Natural killer cell (primary cell): ENCODE measurements around the gene TRNP1. TPM values are rescaled to one million over a fixed set of nuclear protein-coding genes. Genes with fewer than 3 reads are reported as not detected.

Experiments
- ATAC-seq, 3 donors: fragments of 150-1000 bp in 2 of 3; fragments of 200-7000 bp in 1 of 3; cut with Tn5 transposase; 1 replicate in 1 of 3; 2 replicates in 2 of 3; pipeline ENCODE4 v1.10.0; 2021; ENCODE audit warnings: mild to moderate bottlenecking in 2 of 3, moderate library complexity in 2 of 3
- DNase-seq, 2 donors: peaks; one replicate each; pipeline versions ENCODE4 v3.0.0 to v3.0.0-alpha.2; 2013 to 2021; ENCODE audit warnings: mixed read lengths in 1 of 2
- H3K27ac ChIP-seq: one replicate; pipeline ENCODE4 v1.5.1; 2013; ENCODE audit warnings: mild to moderate bottlenecking, low read length
- H3K27me3 ChIP-seq: one replicate; pipeline ENCODE4 v1.6.1; 2013; ENCODE audit warnings: low read length; ENCODE audit not compliant: control insufficient read depth, insufficient read depth
- H3K36me3 ChIP-seq: one replicate; pipeline ENCODE4 v1.6.1; 2013; ENCODE audit warnings: low read length; ENCODE audit not compliant: control insufficient read depth, insufficient read depth
- H3K4me1 ChIP-seq: one replicate; pipeline ENCODE4 v1.6.1; 2013; ENCODE audit warnings: low read length; ENCODE audit not compliant: control insufficient read depth, insufficient read depth
- H3K4me3 ChIP-seq: one replicate; pipeline ENCODE4 v1.5.1; 2013; ENCODE audit warnings: low read length
- H3K9me3 ChIP-seq: one replicate; pipeline ENCODE4 v1.6.1; 2013; ENCODE audit warnings: low read length; ENCODE audit not compliant: control insufficient read depth, insufficient read depth
- H3K27ac Mint-ChIP-seq, 2 donors: one replicate each; pipeline ENCODE4 v1.8.0; 2022; ENCODE audit warnings: mild to moderate bottlenecking in 2 of 2, mixed read lengths in 2 of 2, moderate library complexity in 1 of 2
- H3K27me3 Mint-ChIP-seq, 2 donors: one replicate each; pipeline ENCODE4 v1.8.0; 2022; ENCODE audit warnings: low read depth in 2 of 2, mixed read lengths in 2 of 2
- H3K36me3 Mint-ChIP-seq: one replicate; pipeline ENCODE4 v1.8.0; 2022; ENCODE audit warnings: mixed read lengths
- H3K4me1 Mint-ChIP-seq, 2 donors: one replicate each; pipeline ENCODE4 v1.8.0; 2022; ENCODE audit warnings: mixed read lengths in 2 of 2
- H3K4me3 Mint-ChIP-seq: one replicate; pipeline ENCODE4 v1.8.0; 2022; ENCODE audit warnings: mild to moderate bottlenecking, moderate library complexity, mixed read lengths
- H3K9me3 Mint-ChIP-seq, 2 donors: one replicate each; pipeline ENCODE4 v1.8.0; 2022; ENCODE audit warnings: mixed read lengths in 2 of 2
- WGBS: methylation state at CpG from one replicate; pipeline ENCODE4 v1.1.7; 2013; ENCODE audit warnings: missing lambda C conversion rate; ENCODE audit not compliant: insufficient coverage; 5-methylcytosine and 5-hydroxymethylcytosine counted together
- intact Hi-C: fragments of 100-400 bp; cut with micrococcal nuclease; formaldehyde crosslinking; loops from one replicate; pipeline ENCODE4 v1.14.2; 2022
- total RNA-seq, 4 donors: library from RNA; stranded (reverse); fragments of 120-200 nt in 1 of 4; gene quantifications; one replicate each; pipeline versions ENCODE4 v1.2.3 to v1.2.4, GENCODE V29; 2013 to 2022
- TF ChIP-seq, protein P1 (sequence below): fragments of 200-600 bp; IDR thresholded peaks from one replicate; pipeline ENCODE4 v1.8.0; 2022; ENCODE audit warnings: antibody characterized with exemption

TRNP1 gene
- total RNA-seq, 3 donors from 2014 or later (not counting 1 experiment from before 2014, with no cell fraction given): 0.18 to 3.0 (median 0.95) TPM

GRCh38 chr1:27026621-27027574, 33.4 kb downstream of the TRNP1 start:
- no peaks in the 10 kb centered on the region for H3K4me1 Mint-ChIP-seq
- intact Hi-C loops: no loop called here
- H3K9me3 Mint-ChIP-seq: no peaks in the 10 kb centered on the region
- DNase-seq: no peak
- Histone ChIP-seq H3K9me3 (no peaks in the 10 kb centered on the region), H3K4me3 (no peak overlapping the region), H3K36me3 (no peaks in the 10 kb centered on the region), H3K27ac (no peak overlapping the region), H3K27me3 (no peaks in the 10 kb centered on the region), H3K4me1 (peaks cover 6% of the 10 kb centered on the region)
- H3K27me3 Mint-ChIP-seq: peaks cover 10 to 11% of the 10 kb centered on the region in 2 donors
- TF ChIP-seq, protein P1, sequence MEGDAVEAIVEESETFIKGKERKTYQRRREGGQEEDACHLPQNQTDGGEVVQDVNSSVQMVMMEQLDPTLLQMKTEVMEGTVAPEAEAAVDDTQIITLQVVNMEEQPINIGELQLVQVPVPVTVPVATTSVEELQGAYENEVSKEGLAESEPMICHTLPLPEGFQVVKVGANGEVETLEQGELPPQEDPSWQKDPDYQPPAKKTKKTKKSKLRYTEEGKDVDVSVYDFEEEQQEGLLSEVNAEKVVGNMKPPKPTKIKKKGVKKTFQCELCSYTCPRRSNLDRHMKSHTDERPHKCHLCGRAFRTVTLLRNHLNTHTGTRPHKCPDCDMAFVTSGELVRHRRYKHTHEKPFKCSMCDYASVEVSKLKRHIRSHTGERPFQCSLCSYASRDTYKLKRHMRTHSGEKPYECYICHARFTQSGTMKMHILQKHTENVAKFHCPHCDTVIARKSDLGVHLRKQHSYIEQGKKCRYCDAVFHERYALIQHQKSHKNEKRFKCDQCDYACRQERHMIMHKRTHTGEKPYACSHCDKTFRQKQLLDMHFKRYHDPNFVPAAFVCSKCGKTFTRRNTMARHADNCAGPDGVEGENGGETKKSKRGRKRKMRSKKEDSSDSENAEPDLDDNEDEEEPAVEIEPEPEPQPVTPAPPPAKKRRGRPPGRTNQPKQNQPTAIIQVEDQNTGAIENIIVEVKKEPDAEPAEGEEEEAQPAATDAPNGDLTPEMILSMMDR: no peak
- no peak for ATAC-seq
- H3K36me3 Mint-ChIP-seq: no peaks in the 10 kb centered on the region
- H3K4me3 Mint-ChIP-seq: no peak overlapping the region
- 88% methylated on average over 19 of the region's 19 CpGs for WGBS
- H3K27ac Mint-ChIP-seq: no peak overlapping the region

- Mint-ChIP-seq H3K27me3 (peaks cover 10 to 11% of the 10 kb centered on the region in 2 donors), H3K4me3 (no peak overlapping the region), H3K4me1 (no peaks in the 10 kb centered on the region), H3K9me3 (no peaks in the 10 kb centered on the region), H3K27ac (no peak overlapping the region), H3K36me3 (no peaks in the 10 kb centered on the region)
- intact Hi-C loops: no loop called here
- H3K4me1 ChIP-seq: peaks cover 7% of the 10 kb centered on the region
- H3K27me3 ChIP-seq: no peaks in the 10 kb centered on the region
- no peaks in the 10 kb centered on the region for H3K36me3 ChIP-seq
- DNase-seq (no peak), ATAC-seq (no peak)
- H3K27ac ChIP-seq: no peak overlapping the region
- whole genome bisulfite sequencing: 76% methylated on average over 8 of the region's 8 CpGs
- TF ChIP-seq, protein P1: no peak
- no peaks in the 10 kb centered on the region for H3K9me3 ChIP-seq
- no peak overlapping the region for H3K4me3 ChIP-seq
Measured at GRCh38 chr1:27027575-27028250, 34.2 kb downstream of the TRNP1 start.

- Histone ChIP-seq H3K4me1 (peaks cover 7% of the 10 kb centered on the region), H3K4me3 (no peak overlapping the region), H3K27ac (no peak overlapping the region), H3K27me3 (no peaks in the 10 kb centered on the region), H3K9me3 (no peaks in the 10 kb centered on the region), H3K36me3 (no peaks in the 10 kb centered on the region)
- 80% methylated on average over 8 of the region's 9 CpGs for WGBS
- H3K27me3 Mint-ChIP-seq: peaks cover 10 to 11% of the 10 kb centered on the region in 2 donors
- DNase-seq: no peak
- no peaks in the 10 kb centered on the region for H3K9me3 Mint-ChIP-seq
- H3K36me3 Mint-ChIP-seq: no peaks in the 10 kb centered on the region
- no peak for ATAC-seq
- no peak overlapping the region for H3K4me3 Mint-ChIP-seq
- no peaks in the 10 kb centered on the region for H3K4me1 Mint-ChIP-seq
- TF ChIP-seq, protein P1: no peak
- intact Hi-C loops: no loop called here
- H3K27ac Mint-ChIP-seq: no peak overlapping the region
Measured at GRCh38 chr1:27029517-27029916, 36.0 kb downstream of the TRNP1 start.
